Sigmoid colon (tissue), 7 donors: ENCODE data around the gene GUCA2A. TPM values are rescaled to one million over a fixed set of nuclear protein-coding genes. Genes with fewer than 3 reads are reported as not detected.

ENCODE experiments used
- DNase-seq: peaks from one replicate; pipeline ENCODE4 v3.0.0-alpha.2; 2019
- H3K27ac ChIP-seq, 4 donors: fragments of 200-600 bp; sonication (generic); one replicate each; pipeline ENCODE4 v1.5.1; 2016 to 2019; ENCODE audit warnings: mild to moderate bottlenecking in 1 of 4
- H3K27me3 ChIP-seq, 3 donors: fragments of 200-600 bp; sonication (generic); one replicate each; pipeline ENCODE4 v1.5.1; 2019; ENCODE audit warnings: mild to moderate bottlenecking in 1 of 3
- H3K36me3 ChIP-seq, 4 donors: fragments of 200-600 bp; sonication (generic); one replicate each; pipeline ENCODE4 v1.5.1; 2016 to 2019
- H3K4me1 ChIP-seq, 4 donors: fragments of 200-600 bp; sonication (generic); one replicate each; pipeline ENCODE4 v1.5.1; 2017 to 2019
- H3K4me3 ChIP-seq, 4 donors: fragments of 200-600 bp; sonication (generic); one replicate each; pipeline ENCODE4 v1.5.1; 2017 to 2019; ENCODE audit warnings: mild to moderate bottlenecking in 2 of 4, moderate library complexity in 1 of 4
- H3K9me3 ChIP-seq, 4 donors: fragments of 200-600 bp in 3 of 4; sonication (generic) in 3 of 4; one replicate each; pipeline versions ENCODE4 v1.5.1 to v1.6.1; 2013 to 2019
- EP300 ChIP-seq, 4 donors: sonication (generic); formaldehyde crosslinking; IDR thresholded peaks; one replicate each; pipeline ENCODE4 v1.6.1; 2017; ENCODE audit warnings: antibody characterized with exemption in 4 of 4
- POLR2A ChIP-seq, 2 donors: fragments of 450-650 bp; IDR thresholded peaks; one replicate each; pipeline ENCODE4 v1.6.1; 2016; ENCODE audit warnings: antibody characterized with exemption in 2 of 2, mild to moderate bottlenecking in 2 of 2, moderate library complexity in 2 of 2
- POLR2AphosphoS5 ChIP-seq, 4 donors: sonication (generic); formaldehyde crosslinking; IDR thresholded peaks; one replicate each; pipeline ENCODE4 v1.6.1; 2017; ENCODE audit warnings: antibody characterized with exemption in 4 of 4
- WGBS, 2 donors: extraction: QIAGEN DNeasy Blood & Tissue Kit; methylation state at CpG; one replicate each; pipeline ENCODE4 v1.1.7; 2013; 5-methylcytosine and 5-hydroxymethylcytosine counted together
- intact Hi-C: fragments of 100-400 bp; cut with DNase I; formaldehyde crosslinking; loops from one replicate; pipeline ENCODE4 v1.15.1; 2023
- polyA plus RNA-seq, 3 donors: library from polyadenylated mRNA; stranded (reverse); fragments of 200-250 nt; gene quantifications; one replicate each; pipeline ENCODE4 v1.2.3, GENCODE V29; 2013
- total RNA-seq, 4 donors: library from RNA; depleted of rRNA; stranded (reverse); fragments of >200 nt; gene quantifications; one replicate each; pipeline ENCODE4 v1.1.0, GENCODE V29; 2016
- TF ChIP-seq, protein P1 (sequence below), 4 experiments: fragments of 450-650 bp in 3 of 4; fragments of 200-600 bp in 1 of 4; IDR thresholded peaks; one replicate each; pipeline ENCODE4 v1.5.1; 2016 to 2019; ENCODE audit warnings: antibody characterized with exemption in 4 of 4, mild to moderate bottlenecking in 3 of 4, moderate library complexity in 2 of 4
- donor health status: healthy with polysubstance abuse.
- donor health status: Bipolar disorder and iron deficiency.
- donor health status: healthy.

GUCA2A gene
- total and polyA plus RNA-seq, 7 donors = 2.2 to 950 (median 523) TPM; not detected in 3

DNA sequence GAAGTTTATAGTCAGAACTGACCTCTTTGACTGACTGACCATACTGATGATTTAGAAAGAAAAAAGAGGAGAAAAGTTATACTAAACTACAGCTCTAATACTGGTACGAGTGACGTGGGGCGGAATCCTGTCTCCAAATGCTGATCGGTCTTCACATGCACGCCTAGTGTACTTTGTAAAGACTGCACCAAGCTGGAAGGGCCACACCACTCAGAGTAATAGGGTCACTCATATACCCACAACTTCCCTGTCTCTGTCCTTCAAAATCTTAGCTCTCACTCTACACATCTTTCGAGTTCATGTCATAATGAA, 19.4 kb upstream of the GUCA2A start:
- WGBS, 2 donors = 96 to 98% methylated on average over 6 of the region's 6 CpGs
- H3K36me3 ChIP-seq = peaks cover 0 to 56% (median 6%) of the 10 kb centered on the region in 4 donors
- H3K27me3 ChIP-seq = no peaks in the 10 kb centered on the region
- DNase-seq = no peak
- TF ChIP-seq, protein P1, sequence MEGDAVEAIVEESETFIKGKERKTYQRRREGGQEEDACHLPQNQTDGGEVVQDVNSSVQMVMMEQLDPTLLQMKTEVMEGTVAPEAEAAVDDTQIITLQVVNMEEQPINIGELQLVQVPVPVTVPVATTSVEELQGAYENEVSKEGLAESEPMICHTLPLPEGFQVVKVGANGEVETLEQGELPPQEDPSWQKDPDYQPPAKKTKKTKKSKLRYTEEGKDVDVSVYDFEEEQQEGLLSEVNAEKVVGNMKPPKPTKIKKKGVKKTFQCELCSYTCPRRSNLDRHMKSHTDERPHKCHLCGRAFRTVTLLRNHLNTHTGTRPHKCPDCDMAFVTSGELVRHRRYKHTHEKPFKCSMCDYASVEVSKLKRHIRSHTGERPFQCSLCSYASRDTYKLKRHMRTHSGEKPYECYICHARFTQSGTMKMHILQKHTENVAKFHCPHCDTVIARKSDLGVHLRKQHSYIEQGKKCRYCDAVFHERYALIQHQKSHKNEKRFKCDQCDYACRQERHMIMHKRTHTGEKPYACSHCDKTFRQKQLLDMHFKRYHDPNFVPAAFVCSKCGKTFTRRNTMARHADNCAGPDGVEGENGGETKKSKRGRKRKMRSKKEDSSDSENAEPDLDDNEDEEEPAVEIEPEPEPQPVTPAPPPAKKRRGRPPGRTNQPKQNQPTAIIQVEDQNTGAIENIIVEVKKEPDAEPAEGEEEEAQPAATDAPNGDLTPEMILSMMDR (IDR thresholded peaks at IDR 0.05) = no peak
- TF ChIP-seq EP300 (IDR thresholded peaks at IDR 0.05) (no peak), POLR2A (IDR thresholded peaks at IDR 0.05) (no peak), POLR2AphosphoS5 (IDR thresholded peaks at IDR 0.05) (no peak)
- intact Hi-C loops = no loop called here
- no peak overlapping the region for H3K4me3 ChIP-seq
- H3K9me3 ChIP-seq = no peaks in the 10 kb centered on the region
- peaks cover 0 to 13% (median 6%) of the 10 kb centered on the region in 4 donors for H3K4me1 ChIP-seq
- H3K27ac ChIP-seq = no peak overlapping the region

GRCh38 chr1:42183210-42183956, 18.8 kb upstream of the GUCA2A start:
- Histone ChIP-seq H3K27ac (no peak overlapping the region), H3K4me1 (peaks cover 0 to 17% (median 8%) of the 10 kb centered on the region in 4 donors), H3K4me3 (no peak overlapping the region), H3K27me3 (no peaks in the 10 kb centered on the region), H3K9me3 (no peaks in the 10 kb centered on the region), H3K36me3 (peaks cover 0 to 51% (median 4%) of the 10 kb centered on the region in 4 donors)
- no peak for DNase-seq
- WGBS, 2 donors = 80 to 95% methylated on average over 3 of the region's 7 CpGs
- intact Hi-C loops = no loop called here
- TF ChIP-seq POLR2AphosphoS5 (IDR thresholded peaks at IDR 0.05) = no peak
- no peak for TF ChIP-seq EP300 (IDR thresholded peaks at IDR 0.05)
- TF ChIP-seq, protein P1 (IDR thresholded peaks at IDR 0.05) = no peak
- TF ChIP-seq POLR2A (IDR thresholded peaks at IDR 0.05) = no peak

DNA sequence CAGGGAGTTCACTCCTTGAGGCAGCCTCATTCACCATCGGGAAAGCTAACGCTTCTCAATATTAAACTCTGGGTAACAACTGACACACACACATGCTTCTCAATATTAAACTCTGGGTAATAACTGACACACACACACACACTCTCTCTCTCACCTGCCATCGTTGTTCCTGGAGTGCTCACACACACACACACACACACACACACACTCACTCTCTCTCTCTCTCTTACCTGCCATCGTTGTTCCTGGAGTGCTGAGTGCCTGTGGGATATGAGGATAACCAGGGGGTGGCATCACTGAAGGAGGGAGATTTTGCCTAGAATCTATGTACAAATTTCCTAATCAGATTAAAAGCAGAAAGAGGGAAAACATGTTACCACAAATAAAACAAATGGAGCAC, 17.1 kb upstream of the GUCA2A start:
- Histone ChIP-seq H3K4me3 (no peak overlapping the region), H3K27ac (no peak overlapping the region), H3K4me1 (peaks cover 0 to 27% (median 8%) of the 10 kb centered on the region in 4 donors), H3K9me3 (no peaks in the 10 kb centered on the region), H3K27me3 (no peaks in the 10 kb centered on the region), H3K36me3 (peaks cover 0 to 35% (median 4%) of the 10 kb centered on the region in 4 donors)
- intact Hi-C loops = no loop called here
- TF ChIP-seq EP300 (IDR thresholded peaks at IDR 0.05) = no peak
- TF ChIP-seq, protein P1 (IDR thresholded peaks at IDR 0.05) = no peak
- TF ChIP-seq POLR2A (IDR thresholded peaks at IDR 0.05) = no peak
- TF ChIP-seq POLR2AphosphoS5 (IDR thresholded peaks at IDR 0.05) = no peak
- 85 to 89% methylated on average over 4 of the region's 4 CpGs for WGBS, 2 donors
- no peak for DNase-seq

DNA sequence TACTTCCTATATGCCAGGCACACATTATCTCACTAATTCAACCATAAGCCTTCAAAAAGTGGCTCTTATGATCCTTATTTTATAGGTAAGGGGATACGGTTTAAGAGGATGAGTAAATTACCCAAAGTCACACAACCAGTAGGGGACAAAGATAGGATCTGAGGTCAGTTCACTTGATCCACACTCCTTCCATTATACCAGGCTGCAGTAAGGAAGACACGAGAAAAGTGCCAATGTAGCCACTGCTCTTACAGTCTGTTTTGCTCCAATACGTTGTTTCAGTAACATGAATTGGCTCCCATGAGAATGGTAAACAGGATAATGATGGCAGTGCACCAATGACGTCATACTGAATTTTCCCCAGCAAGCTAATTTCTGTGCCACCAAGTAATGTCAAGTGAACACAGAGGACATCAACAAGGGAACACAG, 15.4 kb upstream of the GUCA2A start:
- intact Hi-C loops = loop anchor here (5.0 to 10.0 kb wide), 2 partner anchors 275 to 798 kb away; partner anchors contain the start of genes PPCS and ZMYND12

More for the DNA sequence above, 15.4 kb upstream of the GUCA2A start:
- Histone ChIP-seq H3K4me3 (no peak overlapping the region), H3K9me3 (no peaks in the 10 kb centered on the region), H3K4me1 (peaks cover 0 to 27% (median 8%) of the 10 kb centered on the region in 4 donors), H3K36me3 (peaks cover 0 to 23% (median 4%) of the 10 kb centered on the region in 4 donors), H3K27ac (no peak overlapping the region), H3K27me3 (no peaks in the 10 kb centered on the region)
- TF ChIP-seq, protein P1 (IDR thresholded peaks at IDR 0.05) = no peak
- no peak for TF ChIP-seq POLR2AphosphoS5 (IDR thresholded peaks at IDR 0.05)
- no peak for TF ChIP-seq POLR2A (IDR thresholded peaks at IDR 0.05)
- no peak for TF ChIP-seq EP300 (IDR thresholded peaks at IDR 0.05)
- 85 to 86% methylated on average over 4 of the region's 4 CpGs for WGBS, 2 donors
- no peak for DNase-seq
